NK-92 treated with Interleukin-12 subunit alpha and Interleukin-12 subunit beta, amount 100 ng/mL, for 24 hours (cell line): ENCODE measurements around the gene UBE2E2.
"Not testable (repeated sequence)": the region's sequence is repeated elsewhere in the genome, so short reads cannot be mapped to it uniquely, and the experiment has no call there.

Experiments used
- DNase-seq: peaks from one replicate; lab custom pipeline; 2025; lab: John Stamatoyannopoulos, UW

UBE2E2 gene

GRCh38 chr3:23202921-23203707 lies at the start of gene UBE2E2:
Gene UBE2E2 (plus strand): TSS chr3:23203327.
- no peak for DNase-seq

GRCh38 chr3:23153436-23153835 lies 49.7 kb upstream of the UBE2E2 start:
- DNase-seq = no peak

GRCh38 chr3:23157331-23157730 lies 45.8 kb upstream of the UBE2E2 start:
- no peak for DNase-seq

- DNase-seq = no peak
These were observed 43.2 kb upstream of the UBE2E2 start for GRCh38 chr3:23159929-23160328.

- no peak for DNase-seq
These were observed 41.8 kb upstream of the UBE2E2 start for GRCh38 chr3:23161308-23161707.

GRCh38 chr3:23161896-23162570 lies 41.1 kb upstream of the UBE2E2 start:
- DNase-seq = no peak

- no peak for DNase-seq
These were observed 40.2 kb upstream of the UBE2E2 start for GRCh38 chr3:23162934-23163333.

GRCh38 chr3:23164746-23165145 lies 38.4 kb upstream of the UBE2E2 start:
- DNase-seq = no peak

- DNase-seq = no peak
These were observed 37.6 kb upstream of the UBE2E2 start for GRCh38 chr3:23165571-23165970.

GRCh38 chr3:23166276-23166675 lies 36.9 kb upstream of the UBE2E2 start:
- no peak for DNase-seq

- DNase-seq = no peak
These were observed 36.3 kb upstream of the UBE2E2 start for GRCh38 chr3:23166845-23167244.

- DNase-seq = no peak
These were observed 33.6 kb upstream of the UBE2E2 start for GRCh38 chr3:23169551-23169950.

- DNase-seq = no peak
These were observed 32.8 kb upstream of the UBE2E2 start for GRCh38 chr3:23170291-23170690.

- no peak for DNase-seq
These were observed 31.1 kb upstream of the UBE2E2 start for GRCh38 chr3:23172059-23172458.

- no peak for DNase-seq
These were observed 28.6 kb upstream of the UBE2E2 start for GRCh38 chr3:23174426-23175039.

GRCh38 chr3:23175341-23176083 lies 27.6 kb upstream of the UBE2E2 start:
- DNase-seq = no peak

- not testable (repeated sequence) for DNase-seq
These were observed 26.3 kb upstream of the UBE2E2 start for GRCh38 chr3:23176839-23177238.

- no peak for DNase-seq
These were observed 20.1 kb upstream of the UBE2E2 start for GRCh38 chr3:23182996-23183513.

- no peak for DNase-seq
These were observed 19.4 kb upstream of the UBE2E2 start for GRCh38 chr3:23183731-23184130.

GRCh38 chr3:23185861-23186260 lies 17.3 kb upstream of the UBE2E2 start:
- DNase-seq = no peak

GRCh38 chr3:23189187-23189586 lies 13.9 kb upstream of the UBE2E2 start:
- DNase-seq = no peak

- DNase-seq = no peak
These were observed 10.3 kb upstream of the UBE2E2 start for GRCh38 chr3:23192816-23193215.
